ENCODE results near the gene MCTP1.

The MCTP1 gene

DNA sequence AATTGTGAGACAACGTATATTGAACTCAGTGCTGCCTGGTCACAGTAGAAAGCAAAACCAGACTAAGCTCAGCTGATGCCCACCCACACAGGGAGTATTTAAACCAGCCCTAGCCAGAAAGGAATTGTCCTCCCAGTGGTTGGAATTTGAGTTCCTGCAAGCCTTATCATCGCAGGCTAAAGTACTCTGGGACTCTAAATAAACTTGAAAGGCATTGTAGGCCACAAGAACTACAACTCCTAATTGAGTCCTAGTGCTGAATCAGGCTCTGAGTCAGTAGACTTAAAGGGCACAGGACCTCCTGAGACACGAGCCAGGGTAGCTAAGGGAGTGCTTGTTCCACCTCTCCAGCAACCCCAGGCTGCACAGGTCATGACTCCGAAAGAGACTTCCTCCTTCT, 171.4 kb downstream of the MCTP1 start:
- no peak for DNase-seq

DNA sequence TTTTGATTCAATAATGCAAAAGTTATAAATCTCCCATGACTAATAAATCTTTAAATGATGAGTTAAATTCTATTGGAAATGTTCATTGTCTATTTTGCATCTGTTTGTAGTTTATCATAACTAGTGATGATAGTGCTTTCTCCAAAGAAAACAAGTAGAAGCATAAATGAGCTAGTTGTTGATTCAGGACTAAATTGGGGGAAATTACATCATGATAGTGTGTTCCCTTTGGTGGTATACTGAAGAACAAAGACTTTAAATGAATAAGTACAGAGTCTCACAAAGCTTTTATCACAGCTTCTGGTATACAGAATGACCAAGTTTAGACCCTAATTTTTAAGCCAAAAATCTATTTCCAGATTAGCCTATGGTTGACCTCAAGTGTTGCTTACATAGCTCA, 173.8 kb downstream of the MCTP1 start:
- DNase-seq = no peak

DNA sequence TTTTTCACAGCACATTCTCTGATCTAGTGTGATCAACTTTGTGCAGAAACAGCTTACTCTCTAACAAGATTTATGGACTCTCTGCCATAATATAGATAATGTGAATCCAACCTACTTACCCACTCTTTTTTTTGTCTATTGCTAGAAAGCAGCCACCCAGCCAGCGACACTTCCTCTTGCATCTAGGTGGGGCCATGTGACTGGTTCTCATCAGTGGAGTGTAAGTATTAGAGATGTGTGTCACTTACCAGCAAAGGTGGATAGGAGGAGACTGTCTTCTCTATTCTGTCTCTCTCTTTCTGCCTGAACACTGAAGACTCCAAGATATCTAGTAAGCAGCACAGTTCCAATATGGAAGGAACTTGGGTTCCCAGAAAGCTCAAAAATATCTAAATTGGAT, 174.8 kb downstream of the MCTP1 start:
- no peak for DNase-seq

DNA sequence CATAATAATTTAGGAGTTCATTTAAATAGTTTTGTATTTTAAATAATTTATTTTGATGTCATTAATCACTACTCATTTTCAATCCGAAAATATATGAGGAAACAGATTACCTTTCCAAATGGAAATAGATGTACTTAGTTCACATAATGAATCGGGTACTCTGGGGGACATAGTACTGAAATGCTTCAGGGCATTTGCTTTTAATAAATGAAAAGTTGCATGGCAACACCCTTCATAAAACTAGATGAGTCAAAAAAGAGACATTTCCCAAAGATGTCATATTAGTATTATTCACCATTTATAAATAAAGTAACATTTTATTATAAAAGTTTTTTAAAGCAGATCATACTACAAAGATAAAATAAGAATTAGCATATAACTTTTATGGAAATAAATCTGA, 177.8 kb downstream of the MCTP1 start:
- DNase-seq = no peak

DNA sequence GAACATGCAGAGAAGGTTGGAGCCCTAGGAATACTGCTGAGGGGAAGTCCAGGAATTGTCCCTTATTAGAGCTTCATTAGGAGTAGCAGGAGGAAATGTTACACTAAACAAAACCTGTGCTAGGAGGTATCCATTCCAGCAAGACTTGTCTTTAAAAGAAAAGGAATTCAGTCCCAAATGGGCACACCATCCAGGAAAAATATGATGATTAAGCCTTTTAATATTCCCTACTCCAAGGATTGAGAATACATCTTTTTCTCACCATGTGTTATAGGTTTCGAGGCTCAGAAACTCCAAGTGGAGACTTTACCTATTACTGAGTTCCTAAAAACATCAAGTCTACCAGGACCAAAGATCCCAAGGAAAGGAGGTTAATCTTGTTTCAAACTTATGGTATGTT, 179.3 kb downstream of the MCTP1 start:
- no peak for DNase-seq

DNA sequence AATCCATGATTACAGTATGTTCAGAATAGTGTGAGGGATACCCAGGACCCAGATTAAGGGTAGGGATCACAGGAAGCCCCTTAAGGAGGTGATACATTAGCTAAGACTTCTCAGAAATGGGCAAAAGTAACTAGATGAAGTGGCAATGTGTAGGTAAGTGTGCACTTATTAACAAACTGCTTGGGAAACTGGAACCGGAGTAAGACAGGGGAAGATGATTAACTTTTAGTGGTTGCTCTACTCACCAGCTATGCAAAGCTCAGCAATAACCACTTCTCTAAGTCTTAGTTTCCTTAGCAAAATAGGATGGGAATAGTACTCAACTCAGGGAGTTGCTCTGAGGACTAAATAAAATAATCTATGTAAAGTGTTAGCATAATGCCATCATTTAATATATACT, 182.2 kb downstream of the MCTP1 start:
- no peak for DNase-seq

DNA sequence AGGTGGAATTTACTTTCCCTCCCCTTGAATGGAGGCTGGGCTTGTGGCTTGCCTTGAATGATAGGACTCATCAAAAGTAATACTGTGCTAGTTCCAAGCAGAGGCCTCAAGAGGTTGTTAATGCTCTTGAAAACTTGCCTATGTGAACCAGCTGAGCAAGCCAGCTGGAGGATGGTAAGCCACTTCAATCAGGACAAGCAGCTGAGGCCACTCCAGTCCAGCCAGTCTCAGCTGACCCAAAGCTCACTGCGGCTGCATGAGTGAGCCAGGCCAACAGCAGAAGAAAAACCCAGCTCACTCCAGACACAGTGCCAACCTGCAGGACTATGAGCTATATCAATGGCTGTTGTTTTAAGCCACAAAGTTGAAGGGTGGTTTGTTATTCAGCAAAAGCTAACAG, 182.8 kb downstream of the MCTP1 start:
- DNase-seq = no peak

DNA sequence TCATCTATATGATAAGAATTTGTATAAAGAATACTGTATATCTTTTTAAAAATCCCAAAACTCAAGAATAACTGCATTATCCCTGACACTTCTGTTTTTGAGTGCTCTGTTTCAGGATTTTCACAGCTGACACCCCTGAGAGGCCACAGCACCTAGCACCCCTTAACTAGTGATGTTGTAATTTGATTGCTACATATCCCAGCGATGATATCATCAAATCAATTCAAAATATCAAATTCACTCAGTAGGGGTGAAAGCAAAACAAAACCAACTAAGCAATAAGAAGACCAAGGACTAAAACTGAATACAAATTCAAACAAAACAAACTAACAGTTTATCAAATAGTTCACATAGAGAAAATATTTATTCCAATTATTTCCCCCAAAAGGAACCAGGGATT, 184.3 kb downstream of the MCTP1 start:
- no peak for DNase-seq

DNA sequence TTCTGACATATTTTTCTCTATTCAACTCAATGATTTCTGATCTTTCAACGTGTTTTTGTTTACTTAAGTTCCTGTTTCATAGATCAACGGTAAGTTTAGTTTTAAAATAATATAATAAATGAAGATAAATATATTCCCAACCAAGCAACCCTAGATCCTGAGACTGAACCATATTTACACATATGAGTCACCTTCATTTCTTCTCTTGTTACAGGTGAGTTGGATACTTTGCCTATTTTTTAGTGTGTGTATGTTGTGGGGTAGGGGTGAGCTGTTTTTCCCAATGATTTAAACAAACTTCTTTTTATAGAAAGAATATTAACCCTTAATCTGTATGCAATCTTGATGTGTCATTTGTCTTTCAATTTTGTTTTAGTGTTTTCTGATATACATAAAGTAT, 186.9 kb downstream of the MCTP1 start:
- DNase-seq = no peak

DNA sequence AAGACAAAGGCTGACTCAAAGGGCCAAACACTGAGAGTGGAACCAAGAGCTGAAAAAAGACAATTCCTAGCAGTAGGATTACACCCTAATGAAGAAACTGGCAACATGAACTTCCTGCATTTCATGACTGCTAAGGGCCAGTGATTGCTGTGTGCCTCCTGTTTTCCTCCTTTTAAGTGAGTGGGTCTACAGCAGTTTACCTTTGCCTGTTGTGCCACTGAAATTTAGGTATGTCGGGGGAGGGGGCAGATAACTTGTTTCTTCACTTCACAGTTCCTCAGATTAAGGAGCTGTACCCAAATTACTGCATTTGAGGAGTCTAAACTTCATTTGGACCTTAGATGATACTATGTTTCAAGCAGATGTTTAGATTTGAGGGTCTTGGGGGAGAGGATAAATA, 191.7 kb downstream of the MCTP1 start:
- DNase-seq = no peak

DNA sequence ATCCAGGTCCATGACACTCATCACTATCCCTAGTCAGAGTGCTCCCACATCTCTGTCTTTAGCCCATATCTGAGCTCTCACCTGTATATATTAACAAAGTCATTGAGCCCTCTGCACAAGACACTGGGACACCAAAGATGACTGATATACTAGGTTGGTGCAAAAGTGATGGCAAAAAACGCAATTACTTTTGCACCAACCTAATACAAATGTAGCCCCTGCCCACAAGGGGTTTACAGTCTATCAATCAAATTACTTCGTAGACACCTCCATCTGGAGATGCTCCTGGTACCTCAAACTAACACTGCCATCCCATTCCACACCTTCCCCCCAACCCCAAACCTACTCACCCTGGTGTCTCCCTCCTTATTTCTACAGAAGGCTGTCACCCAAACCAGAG, 194.1 kb downstream of the MCTP1 start:
- no peak for DNase-seq

DNA sequence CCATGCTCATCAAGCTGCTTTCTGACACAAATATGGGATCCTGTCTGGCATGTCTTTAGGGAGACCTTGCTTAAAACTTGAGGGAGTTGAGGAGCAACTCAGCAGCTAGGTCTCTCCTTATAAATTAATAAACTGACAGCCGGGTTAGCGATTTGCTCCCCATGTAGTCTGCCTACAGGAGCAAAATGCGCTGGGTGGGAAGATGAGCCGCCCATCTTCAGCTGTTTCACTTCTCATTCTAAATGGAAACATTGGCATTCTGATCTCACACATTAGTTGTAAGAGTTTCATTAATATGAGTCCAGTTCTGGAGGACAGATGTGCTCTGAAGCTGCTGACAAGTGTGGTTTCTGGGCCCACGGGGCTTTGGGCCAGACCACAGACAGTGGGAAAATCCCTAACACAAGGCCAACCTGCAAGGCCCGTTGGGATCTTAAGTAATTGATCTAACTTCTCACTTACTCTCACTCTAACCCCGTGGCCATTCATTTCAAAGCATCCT, 197.0 kb downstream of the MCTP1 start:
- no peak for DNase-seq

DNA sequence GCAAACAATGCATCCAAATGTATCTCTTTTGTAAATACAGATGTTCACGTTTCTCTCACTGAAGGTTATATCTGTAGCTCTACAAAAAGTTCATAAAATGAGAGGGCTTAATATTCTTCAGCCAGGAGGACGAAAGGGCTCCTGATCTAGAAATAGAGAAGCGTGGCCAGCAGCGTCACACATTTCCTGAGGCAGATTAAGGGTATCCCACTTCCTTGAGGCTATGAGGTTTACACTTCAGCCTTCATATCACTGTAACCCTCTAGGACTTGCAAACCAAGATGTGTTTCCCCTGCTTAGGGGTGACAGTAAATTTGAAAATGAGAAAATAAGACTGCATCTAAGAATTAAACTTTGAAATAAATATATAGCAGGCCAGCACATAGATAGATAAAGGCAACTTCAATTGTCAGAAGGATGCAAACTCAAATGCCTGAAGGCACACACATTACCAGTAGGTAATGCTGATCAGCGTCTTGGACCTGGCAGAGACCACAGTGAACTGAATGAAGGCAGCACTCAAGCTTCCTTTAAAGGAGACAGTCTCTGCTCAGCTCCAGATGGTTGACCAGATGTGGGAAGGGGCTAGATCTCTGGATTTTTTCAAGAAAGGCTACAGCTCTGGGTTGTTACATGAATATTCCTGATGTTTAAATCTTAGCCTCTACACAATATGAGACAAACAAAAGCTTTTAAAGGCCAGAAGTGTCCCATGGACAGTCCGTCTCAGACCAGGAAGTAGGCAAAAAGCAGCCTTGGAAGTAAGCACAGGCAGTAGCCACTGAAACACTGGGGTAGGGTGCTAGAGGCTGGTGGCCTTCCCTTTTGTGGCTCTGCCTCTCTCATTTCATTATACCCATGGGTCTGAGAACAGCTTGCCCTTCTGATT, 197.7 kb downstream of the MCTP1 start:
- DNase-seq = no peak

DNA sequence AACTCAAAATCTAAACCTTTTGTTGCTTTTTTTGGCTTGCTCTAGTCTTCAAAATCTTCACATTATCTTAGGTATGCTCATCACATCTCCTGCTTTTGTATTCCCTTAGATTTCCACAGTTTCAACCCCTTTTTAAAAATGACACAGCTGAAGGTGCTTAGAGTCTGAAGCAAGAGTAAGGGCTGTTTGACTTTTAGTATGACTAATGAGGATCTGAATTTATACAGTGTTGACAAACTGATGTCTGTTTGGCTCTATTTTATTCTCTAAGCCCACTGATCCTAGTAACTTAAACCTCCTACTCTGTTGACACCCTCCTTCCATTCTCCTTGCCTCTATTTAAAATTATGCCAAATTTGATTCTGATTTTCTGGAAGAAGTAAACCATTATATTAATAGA, 200.1 kb downstream of the MCTP1 start:
- DNase-seq = no peak

DNA sequence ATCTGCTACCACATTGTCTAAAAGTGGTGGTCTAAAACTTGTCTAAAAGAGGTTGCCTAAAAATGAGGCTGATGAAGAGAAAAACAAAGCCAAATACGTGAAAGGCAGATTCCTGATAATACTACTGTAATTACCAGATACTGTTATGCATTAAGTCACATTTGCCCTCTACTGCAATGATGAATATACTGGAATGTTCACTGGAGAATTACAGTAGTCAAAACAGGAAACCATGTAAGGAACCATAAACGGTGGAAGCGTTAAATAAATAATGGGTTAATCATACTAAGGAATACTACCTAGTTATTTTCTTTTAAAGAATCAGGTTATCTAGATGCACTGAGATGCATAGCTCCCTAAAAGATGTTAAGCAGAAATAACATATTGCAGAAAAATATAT, 201.3 kb downstream of the MCTP1 start:
- no peak for DNase-seq

DNA sequence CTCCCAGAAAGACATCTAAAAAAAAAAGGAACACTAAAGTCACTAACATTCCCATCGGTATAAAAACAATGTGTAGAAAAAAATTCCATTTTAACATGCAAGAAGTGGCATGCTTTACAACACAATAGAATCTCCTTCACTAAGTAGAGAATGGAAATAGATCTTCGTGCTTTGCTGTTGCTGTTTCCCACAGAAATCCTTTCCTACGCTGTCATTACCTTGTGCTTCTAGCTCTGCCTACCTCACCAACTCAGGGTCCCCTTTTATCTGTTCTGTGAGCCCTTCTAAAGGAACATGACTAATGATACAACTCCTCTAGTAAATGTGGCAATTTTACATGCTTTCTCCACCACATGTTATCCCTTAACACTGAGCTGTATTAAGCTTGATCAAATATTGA, 202.9 kb downstream of the MCTP1 start:
- DNase-seq = no peak

DNA sequence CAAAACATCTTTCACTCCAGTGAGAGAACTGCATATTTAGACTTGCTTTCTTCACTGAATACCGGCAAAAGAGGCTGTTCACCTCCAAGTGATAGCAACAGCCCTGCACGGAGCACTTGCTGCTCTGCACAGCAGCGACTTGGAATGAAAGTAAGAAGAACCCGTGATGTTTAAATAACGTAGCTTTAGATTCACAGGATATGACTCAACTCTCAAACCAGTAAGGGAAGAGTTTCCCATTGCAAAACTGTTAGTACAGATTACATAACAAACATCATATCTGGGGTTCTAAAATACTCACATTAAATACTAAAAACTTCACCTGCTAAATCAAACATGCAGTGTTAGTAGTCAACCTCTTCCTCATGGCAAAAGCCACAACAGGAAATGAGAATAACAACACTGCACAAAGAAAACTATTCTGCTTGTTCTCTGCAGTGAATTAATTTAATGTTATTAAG, 203.4 kb downstream of the MCTP1 start:
- peak; percentile 94 for DNase-seq

DNA sequence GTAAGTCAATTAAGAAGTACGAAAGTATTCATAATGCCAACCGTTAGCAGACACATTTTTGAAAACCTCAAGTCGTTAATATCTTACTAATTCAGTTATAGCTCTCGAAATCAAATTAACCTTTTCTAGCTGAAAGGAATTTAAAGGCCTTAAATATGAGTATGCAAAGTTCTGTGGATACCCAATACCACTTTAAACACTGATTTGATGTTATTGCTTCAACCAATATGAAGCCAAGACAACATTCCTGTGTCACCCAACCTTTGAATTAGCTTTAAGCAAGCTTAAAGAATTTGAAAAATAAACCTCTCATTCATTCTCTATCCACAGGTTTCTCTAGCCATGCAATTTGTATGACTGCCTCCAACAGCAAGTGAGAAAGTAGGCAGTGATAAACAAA, 204.5 kb downstream of the MCTP1 start:
- DNase-seq = no peak

DNA sequence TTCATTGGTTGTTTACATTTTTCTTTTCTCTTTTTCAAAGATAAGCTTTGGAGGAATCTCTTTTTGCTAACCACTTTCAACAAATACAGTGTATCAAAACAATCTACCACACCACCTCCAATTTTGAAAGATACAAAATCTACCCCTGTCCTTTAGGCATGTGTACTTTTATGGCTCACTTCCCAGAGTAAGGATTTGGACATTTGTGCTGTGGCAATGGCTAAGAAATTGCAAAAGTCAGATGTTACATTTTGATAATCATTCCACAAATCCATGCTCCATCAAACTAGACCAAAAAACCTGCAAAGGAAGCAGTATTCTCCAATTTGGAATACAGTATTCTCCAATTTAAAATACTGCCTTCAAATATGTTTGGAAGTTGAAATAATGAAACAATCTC, 204.9 kb downstream of the MCTP1 start:
- no peak for DNase-seq

DNA sequence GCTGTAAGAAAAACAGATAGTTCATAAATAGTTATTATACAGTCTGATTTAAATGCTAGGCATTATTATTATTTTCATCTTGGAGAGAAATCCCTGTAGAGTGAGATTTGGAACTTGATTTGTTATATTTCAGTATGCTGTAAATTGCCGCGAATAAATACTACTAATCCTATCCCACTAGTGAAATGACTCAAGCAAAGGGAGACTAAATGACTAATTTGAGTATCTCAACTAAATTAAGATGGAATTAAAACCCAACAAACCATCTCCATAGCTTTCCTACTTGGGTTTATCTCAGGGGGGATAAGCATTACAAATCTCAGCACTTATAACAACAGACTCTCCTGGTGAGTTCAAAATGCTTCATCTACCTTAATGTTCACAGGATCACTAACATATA, 206.0 kb downstream of the MCTP1 start:
- DNase-seq = no peak

DNA sequence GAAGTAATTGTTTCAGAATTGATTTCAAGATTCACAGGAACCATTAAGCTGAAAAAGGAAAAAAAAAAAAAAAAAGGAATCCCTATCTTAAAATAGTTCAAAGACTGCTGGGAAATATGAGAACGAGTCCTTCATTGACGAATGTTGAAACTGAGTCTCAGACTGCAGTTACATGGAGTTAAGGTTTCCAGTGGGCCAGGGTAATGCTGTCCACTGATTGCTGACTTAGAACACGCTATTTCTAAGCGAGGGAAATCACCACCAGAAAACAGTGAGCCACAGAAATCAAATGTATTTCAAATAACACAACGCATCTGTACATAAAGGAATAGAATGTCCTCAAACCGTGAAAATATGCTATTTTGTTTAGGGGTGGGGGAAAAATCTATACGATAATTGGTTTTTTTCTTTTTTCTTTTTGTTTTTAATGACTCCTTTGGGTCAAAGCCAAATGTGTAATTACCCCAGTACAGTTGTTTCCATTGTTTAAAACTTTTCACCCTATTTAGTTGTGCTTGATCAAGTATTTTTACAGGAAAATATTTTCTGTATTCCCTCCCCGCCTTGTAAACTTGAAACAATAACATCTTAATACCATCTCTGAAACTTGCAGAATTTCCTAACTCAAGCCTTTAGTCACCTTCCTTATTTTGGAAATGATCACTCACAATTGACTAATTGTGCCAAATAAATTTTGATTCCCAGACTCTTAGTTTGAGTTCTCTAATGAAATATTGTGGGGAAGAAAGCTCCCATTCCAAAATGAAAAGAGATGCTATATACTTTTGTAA, 208.3 kb downstream of the MCTP1 start:
- no peak for DNase-seq

DNA sequence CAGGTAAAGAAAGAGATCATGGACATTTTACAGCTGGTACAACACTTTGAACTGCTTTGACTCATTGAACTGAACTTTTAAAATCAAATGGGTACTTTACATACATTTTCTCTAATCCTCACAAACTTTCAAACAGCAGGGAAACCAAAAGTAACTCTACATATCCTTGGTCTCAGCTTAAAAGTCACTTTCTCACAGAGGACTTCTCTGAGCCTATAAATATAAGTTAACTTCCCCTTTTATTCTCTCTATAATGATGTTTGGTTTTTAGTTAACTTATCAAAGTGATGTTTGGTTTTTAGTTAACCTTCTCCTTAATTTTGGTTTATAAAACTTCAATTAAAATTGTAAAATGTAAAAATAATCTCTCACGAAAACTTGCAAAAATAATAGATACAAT, 209.8 kb downstream of the MCTP1 start:
- no peak for DNase-seq

DNA sequence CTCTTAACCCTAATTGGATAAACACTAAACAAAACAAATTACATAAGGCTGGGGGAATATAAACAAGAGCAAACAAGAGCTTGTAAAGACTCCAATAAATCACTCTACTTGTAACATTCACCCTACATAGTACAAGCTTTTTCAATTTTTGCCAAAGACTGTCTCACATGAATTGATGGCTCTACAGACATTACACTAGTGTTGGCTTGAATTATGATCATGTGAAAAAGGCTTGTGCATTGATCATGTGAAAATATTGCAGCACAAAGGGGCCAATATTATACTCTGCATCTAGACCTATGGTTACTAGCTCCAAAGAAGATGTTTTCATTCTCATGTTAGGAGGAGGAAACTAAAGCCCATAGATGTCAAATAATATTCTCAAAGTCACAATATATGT, 212.6 kb downstream of the MCTP1 start:
- DNase-seq = no peak

DNA sequence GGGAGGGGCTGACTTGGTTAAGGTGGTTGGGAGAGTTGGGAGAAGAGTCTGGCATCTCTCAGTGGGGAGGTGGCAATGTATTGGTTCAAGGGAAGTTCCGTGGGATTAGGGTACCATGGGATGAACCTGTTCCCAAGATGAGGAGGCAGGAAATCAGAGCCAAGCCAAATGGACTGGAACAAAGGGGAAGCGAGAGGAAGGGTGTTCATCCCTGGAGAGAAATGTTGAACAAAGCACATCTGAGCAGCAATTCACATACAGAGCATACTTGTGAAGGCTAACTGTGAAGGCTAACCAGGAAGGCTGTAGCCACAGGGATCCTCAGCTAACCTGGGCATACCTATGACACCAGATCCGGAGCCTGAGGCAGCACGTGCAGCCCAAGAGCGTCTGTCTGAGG, 214.0 kb downstream of the MCTP1 start:
- DNase-seq = no peak

Measured in SIG-M5 (cell line).